NCI-H1436 (cell line): ENCODE results near the gene C3.

Source experiments
- DNase-seq: peaks from one replicate; lab custom pipeline; 2025; lab: John Stamatoyannopoulos, UW

The C3 gene

GRCh38 chr19:6730941-6731670 is 10.7 kb upstream of the C3 start:
- DNase-seq, result no peak

DNA sequence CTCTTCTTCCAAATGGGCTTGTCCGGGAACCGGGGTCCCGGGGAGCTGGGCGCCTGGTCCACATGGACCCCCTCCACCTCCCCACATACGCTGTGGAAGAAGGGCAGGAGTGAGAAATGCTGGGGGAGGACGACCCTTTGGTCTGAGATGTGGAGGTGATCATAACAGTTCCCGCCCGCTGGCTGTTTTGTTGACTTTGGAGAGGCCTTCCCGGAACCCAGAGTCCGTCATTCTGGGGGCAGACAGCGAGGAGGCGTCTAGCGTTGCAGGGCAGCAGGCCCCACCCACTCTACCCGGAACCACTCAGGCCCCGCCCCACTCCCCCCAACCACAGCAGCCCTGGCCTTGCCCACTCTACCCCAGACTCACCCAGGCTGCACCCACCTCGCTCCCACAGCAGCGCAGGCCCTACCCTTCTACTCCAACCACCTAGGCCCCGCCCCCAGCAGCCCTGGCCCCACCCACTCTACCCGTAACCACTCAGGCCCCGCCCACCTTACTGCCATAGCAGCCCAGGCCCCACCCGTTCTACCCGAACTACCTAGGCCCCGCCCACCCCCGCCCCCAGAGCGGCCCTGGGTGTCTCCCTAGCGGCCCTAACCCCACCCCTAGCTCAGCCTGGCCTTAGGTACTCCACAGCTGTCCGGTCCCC is 9.8 kb upstream of the C3 start:
- DNase-seq, result no peak

DNA sequence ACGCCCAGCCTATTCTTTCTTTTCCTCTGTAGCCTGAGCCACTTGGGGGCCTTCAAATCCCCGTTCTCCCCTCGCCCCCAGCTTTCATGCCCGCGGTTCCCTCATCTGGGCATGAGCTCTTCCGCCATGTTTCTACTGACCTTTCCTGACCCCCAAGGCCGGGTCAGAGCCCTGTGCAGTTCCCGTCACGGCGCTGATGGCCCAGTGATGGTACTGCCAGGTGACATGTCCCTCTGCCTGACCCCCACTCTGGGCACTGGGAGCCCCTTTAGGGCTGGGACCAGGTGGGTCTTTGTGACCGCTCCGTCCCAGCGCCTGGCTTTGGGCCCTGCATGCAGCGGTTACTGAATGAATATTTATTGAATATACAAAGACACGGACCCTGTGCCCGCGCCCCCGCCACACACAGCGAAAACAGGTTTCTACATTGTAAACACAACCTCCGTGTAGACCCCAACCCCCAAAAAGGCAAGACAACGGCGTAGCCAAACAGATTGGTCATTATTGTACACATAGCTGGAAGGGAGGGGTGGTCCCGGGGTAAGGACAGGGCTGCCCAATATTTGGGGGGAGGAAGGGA is 9.2 kb upstream of the C3 start:
- DNase-seq, result no peak

DNA sequence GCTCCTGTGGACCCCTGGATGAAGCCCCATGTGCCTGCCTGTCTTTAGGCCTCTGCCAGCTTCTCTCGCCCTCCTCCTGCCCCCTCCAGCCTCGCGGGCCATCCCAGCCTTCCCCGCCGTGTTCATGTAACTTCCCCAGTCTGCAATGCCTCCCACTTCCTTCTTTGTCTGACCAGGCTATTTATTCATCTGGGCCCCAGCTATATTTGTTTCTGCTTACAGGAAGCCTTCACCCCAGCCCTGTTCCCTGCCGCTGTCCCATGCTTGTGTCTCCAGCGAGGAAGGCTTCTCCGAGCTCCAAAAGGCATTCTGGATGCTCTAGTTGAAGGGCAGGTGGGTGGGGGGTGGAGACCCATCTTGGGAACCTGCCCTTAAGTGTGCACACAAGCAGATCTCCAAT is 7.9 kb upstream of the C3 start:
- no peak for DNase-seq

- no peak for DNase-seq
These were observed 5.2 kb upstream of the C3 start for GRCh38 chr19:6725513-6726231.

GRCh38 chr19:6724631-6725492 is 4.4 kb upstream of the C3 start:
- no peak for DNase-seq

DNA sequence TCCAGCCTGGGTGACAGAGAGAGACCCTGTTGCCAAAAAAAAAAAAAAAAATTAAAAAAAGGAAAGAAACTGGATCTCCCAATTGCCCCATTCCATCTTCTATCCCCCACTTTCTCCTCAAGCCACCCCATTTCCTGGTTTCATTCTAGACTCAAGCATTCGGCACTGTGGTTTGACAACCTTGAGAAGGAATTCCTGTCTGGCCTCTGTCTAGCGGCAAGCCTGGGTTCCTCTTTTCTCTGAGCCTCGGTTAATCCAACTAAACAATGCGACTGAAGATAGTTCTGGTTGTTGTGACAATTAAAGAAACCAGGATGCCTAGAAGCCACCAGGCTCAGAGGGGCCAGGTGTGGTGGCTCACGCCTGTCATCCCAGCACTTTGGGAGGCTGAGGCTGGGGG is 3.3 kb upstream of the C3 start:
- DNase-seq, result no peak

GRCh38 chr19:6723108-6723618 is 2.7 kb upstream of the C3 start:
- no peak for DNase-seq

DNA sequence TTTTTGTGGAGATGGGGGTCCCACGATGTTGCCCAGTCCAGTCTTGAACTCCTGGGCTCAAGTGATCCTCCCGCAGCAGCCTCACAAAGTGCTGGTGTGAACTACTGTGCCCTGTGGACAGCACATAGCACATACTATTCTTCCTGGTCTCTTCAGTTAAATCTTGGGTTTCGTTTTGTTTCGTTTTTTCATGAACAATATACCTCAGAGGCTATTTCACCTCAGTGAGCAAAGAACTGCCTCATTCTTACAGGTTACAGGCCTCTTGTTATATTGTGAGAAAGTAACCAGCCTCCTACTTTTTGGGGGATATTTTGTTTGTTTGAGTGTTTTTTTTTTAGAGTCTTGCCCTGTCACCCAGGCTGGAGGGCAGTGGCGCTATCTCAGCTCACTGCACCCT is 1.3 kb upstream of the C3 start:
- no peak for DNase-seq

GRCh38 chr19:6721138-6721474 is 656 bp upstream of the C3 start:
- DNase-seq, result no peak

DNA sequence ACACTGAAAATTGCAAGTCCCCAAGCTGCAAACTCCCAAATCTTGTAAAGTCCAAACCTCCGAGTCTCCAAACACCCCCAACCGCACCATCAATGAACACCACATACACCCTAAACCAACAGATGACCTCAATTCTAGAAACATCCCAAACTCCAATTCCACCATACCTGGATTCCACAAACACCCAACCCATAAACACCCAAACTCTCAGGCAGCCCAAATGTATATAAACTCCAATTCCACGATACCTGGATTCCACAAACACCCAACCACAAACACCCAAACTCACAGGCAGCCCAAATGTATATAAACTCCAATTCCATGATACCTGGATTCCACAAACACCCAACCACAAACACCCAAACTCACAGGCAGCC is 470 bp downstream of the C3 start:
- DNase-seq, result no peak

GRCh38 chr19:6719540-6719861 is 949 bp downstream of the C3 start:
- DNase-seq, result no peak

GRCh38 chr19:6718741-6719539 is 1.5 kb downstream of the C3 start:
- DNase-seq, result no peak

GRCh38 chr19:6718111-6718740 is 2.2 kb downstream of the C3 start:
- no peak for DNase-seq

GRCh38 chr19:6717441-6717971 is 2.9 kb downstream of the C3 start:
- no peak for DNase-seq

DNA sequence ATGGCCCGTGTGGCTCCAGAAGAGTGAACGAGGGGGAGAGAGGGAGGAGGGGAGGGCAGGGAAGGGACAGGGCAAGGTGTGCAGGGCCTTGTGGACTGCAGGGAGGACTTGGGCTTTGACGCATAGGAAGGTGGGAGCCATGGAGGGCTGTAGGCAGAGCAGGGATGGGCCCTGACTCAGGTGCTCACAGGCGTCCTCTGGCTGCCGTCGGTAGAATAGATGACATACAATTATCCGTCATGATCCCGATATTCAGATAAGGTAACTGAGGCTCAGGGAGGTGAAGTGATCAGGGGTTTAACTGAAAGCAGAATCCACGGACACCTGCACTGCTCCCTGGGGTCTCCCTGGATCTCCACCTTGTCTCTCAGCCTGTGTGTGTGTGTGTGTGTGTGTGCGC is 3.4 kb downstream of the C3 start:
- no peak for DNase-seq

- DNase-seq, result no peak
These were observed 3.9 kb downstream of the C3 start for GRCh38 chr19:6716610-6716970.

GRCh38 chr19:6714749-6715555 is 5.5 kb downstream of the C3 start:
- DNase-seq, result no peak

GRCh38 chr19:6713773-6714692 is 6.4 kb downstream of the C3 start:
- DNase-seq, result no peak
